ENCODE results near the gene GYS1.
"Not testable (repeated sequence)": the region's sequence is repeated elsewhere in the genome, so short reads cannot be mapped to it uniquely, and the experiment has no call there.

Gene GYS1

DNA sequence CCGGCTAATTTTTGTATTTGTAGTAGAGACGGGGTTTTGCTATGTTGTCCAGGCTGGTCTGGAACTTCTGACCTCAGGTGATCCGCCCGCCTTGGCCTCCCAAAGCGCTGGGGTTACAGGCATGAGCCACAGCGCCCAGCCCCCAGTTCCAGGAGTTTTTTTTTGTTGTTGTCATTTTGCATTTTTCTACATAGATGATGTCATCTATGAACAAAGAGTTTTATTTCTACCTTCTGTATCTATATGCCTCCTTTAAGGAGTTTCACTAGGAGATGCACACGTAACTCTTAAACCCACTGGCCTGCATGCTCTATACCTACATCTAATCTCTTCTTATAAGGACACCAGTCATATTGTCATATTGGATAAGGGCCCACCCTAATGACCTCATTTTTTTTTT, 54.9 kb downstream of the GYS1 start:
- no peak for DNase-seq (ENCODE audit: low read depth)

DNA sequence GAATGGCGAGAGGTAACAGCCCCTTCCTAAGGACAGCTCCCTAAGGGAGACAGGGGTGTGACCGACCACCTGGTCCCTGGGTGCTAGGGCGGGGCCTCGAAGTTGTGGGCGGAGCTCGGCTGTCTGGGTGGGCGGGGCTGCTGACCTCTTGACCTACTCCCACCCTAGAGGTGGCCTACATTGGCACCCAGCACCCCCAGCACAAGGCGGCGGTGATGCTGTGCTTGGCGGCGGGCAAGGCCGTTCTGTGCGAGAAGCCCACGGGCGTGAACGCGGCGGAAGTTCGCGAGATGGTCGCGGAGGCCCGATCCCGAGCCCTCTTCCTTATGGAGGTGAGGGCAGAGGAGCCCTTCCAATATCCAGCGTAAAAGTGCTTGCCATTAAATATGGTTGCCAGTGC, 57.2 kb downstream of the GYS1 start:
- DNase-seq (ENCODE audit: low read depth): no peak

DNA sequence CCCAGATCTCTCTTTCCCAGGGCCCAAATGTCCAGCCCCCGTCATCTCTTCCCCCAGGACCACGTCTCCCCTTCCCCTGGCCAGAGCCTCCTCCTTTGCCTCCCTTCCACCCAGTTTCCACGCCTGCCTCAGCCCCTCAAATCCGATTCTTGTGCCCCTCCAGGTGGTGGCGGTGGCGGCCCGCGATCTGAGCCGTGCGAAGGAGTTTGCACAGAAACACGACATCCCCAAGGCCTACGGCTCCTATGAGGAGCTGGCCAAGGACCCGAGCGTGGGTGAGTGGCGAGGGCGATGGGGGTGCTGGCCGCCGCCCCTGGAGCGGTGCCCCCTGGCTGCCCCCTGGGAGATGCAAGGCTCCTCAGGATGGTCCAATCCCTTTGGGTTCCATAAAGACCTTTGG, 58.3 kb downstream of the GYS1 start:
- DNase-seq (ENCODE audit: low read depth): no peak

DNA sequence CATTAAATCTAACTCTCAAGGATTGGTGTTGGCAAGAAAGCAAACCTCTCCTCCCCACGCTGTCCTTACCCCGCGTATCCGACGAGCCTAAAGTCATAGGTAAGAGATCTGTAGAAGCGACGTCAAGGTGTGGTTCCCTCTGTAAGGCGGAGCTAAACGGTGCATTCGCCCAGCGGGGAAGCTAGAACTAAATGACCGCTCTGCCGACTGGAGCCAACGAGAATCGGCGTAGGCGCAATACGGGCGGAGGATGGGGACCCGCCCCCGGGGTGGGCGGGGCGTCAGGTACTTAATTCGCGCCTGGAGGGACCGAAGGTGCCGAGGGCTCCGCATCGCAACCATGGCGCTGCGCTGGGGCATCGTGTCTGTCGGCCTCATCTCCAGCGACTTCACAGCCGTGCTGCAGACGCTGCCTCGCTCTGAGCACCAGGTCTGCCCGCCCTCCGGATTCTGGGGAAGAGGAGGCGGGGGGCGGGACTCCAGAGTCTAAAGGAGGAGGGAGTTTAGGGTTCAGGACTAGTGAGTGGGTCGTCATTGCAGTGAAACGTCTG, 59.7 kb downstream of the GYS1 start, which contains the start of gene DHDH:
Gene DHDH, plus strand, starts transcription at position 318 of the 551 bp plus-strand sequence. Its CDS starts 23 bp downstream, at position 341.
- peak; percentile 68 for DNase-seq (ENCODE audit: low read depth)

DNA sequence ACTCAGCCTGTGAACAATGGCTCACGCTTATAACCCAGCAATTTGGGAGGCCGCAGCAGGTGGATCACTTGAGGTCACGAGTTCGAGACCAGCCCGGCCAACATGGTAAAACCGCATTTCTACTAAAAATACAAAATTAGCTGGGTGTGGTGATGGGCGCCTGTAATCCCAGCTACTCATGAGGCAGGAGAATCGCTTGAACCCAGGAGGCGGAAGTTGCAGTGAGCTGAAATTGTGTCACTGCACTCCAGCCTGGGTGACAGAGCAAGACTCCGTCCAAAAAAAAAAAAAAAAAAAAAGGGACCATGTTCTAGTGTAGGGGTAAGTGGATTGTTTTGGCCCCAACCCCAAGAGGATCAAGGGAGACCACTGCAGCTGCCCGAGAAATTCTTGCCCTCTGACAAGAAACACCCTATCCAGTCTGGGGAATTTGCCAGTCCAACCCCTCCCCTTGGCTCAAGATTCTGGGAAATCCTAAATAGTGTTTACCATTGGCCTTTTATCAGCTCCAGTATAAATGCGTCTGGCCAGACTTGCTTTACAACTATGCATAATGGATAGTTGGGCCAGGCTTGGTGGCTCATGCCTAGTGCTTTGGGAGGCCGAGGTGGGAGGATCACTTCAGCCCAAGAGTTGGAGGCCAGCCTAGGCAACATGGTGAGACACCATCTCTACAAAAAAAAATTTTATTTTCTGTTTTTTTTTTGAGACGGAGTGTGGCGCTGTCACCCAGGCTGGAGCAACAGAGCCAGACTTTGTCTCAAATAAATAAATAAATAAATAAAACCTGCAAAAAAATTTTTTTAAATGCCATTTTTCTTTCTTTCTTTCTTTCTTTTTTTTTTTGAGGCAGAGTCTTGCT, 64.7 kb downstream of the GYS1 start:
- DNase-seq (ENCODE audit: low read depth): no peak

DNA sequence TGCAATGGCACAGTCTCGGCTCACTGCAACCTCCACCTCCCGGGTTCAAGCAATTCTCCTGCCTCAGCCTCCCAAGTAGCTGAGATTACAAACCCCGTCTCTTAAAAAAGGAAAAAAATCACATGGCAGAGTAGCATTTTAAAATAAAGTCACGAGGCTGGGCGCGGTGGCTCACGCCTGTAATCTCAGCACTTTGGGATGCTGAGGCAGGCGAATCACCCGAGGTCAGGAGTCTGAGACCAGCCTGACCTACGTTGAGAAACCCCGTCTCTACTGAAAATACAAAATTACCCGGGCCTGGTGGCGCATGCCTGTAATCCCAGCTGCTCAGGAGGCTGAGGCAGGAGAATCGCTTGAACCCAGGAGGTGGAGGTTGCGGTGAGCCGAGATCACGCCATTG, 65.4 kb downstream of the GYS1 start:
- not testable (repeated sequence) for DNase-seq (ENCODE audit: low read depth)

DNA sequence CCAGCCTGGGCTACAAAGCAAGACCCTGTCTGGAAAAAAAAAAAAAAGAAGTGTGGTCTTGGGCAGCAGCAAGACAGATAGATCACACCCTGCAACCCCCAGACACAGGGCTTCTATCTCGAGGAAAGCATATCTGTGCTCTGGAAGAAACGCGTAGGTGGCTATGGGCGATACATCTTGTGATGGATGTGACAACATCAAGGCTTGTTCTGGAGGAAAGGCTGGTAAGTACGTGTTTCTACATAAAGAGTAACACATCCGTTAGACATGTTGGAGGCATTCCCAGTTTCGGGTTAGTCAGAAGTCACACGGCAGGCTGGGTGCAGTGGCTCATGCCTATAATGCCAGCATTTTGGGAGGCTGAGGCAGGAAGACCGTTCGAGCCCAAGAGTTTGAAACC, 66.2 kb downstream of the GYS1 start:
- no peak for DNase-seq (ENCODE audit: low read depth)

DNA sequence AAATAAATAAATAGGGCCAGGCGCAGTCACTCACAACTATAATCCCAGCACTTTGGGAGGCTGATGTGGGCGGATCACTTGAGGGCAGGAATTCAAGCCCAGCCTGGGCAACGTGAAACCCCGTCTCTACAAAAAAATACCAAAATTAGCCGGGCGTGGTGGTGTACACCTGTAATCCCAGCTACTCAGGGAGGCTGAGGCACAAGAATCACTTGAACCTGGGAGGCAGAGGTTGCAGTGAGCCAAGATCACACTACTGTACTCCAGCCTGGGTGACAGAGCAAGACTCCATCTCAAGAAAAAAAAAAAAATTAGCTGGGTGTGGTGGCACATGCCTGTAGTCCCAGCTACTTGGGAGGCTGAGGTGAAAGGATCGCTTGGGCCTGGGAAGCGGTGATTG, 67.2 kb downstream of the GYS1 start:
- DNase-seq (ENCODE audit: low read depth): not testable (repeated sequence)

DNA sequence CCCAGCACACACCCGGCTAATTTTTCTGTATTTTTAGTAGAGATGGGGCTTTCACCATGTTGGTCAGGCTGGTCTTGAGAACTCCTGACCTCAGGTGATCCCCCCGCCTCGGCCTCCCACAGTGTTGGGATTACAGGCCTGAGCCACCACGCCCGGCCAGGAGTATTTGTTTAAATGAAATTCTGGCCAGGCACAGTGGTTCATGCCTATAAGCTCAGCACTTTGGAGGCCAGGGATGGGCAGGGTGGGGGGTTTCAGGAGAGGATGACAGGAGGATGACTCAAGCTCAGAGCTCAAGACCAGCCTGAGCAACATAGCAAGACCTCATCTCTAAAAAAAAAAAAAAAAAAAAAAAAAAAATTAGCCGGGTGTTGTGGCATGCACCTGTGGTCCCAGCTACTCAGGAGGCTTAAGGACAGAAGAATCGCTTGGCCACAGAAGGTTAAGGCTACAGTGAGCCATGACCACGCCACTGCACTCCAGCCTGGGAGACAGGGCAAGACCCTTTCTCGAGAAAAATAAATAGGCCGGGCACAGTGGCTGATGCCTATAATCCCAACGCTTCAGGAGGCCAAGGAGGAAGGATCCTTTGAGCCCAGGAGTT, 67.8 kb downstream of the GYS1 start:
- no peak for DNase-seq (ENCODE audit: low read depth)

DNA sequence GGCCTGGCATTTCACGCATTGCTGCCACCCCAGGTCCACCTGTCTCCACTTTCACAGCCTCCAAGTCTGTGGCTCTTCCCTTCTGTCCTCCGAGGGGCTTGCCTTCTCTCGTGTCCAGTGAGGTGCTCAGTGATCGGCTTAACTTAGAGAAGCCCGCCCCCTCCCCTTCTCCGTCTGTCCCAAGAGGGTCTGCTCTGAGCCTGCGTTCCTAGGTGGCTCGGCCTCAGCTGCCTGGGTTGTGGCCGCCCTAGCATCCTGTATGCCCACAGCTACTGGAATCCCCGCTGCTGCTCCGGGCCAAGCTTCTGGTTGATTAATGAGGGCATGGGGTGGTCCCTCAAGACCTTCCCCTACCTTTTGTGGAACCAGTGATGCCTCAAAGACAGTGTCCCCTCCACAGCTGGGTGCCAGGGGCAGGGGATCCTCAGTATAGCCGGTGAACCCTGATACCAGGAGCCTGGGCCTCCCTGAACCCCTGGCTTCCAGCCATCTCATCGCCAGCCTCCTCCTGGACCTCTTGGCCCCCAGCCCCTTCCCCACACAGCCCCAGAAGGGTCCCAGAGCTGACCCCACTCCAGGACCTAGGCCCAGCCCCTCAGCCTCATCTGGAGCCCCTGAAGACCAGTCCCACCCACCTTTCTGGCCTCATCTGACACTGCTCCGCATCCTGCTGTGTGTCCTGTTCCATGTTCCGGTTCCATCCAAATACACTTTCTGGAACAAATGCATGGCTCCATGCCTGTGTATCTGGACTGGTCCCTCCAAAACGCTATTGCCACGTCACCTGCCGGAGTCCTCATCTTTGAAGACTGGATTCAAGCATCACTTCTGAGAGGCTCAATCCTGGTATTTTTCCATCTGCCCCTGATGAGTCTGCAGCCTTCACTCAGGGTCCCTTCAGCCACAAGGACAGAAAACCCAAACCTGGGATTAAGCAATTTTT, 70.3 kb downstream of the GYS1 start:
- no peak for DNase-seq (ENCODE audit: low read depth)

DNA sequence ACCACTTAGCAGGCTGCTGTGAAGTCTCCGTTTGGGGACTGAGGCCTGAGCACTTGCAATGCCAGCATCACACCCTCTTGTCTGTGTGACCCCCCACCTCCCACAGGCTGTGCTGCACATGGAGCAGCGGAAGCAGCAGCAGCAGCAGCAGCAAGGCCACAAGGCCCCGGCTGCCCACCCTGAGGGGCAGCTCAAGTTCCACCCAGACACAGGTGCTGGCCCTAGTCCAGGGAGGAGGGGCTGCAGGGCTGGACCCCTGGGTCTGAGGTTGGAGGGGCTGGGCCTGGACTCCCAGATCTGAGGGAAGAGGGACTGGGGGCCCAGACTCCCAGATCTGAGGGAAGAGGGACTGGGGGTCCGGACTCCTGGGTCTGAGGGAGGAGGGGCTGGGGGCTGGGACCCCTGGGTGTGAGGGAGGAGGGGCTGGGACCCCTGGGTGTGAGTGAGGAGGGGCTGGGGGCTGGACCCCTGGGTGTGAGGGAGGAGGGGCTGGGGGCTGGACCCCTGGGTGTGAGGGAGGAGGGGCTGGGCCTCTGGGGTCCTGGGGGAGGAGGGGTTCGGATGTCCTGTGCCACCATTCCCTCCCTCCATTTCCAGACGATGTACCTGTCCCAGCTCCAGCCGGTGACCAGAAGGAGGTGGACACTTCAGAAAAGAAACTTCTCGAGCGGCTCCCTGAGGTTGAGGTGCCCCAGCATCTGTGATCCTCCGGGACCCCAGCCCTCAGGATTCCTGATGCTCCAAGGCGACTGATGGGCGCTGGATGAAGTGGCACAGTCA, 71.2 kb downstream of the GYS1 start:
- no peak for DNase-seq (ENCODE audit: low read depth)

DNA sequence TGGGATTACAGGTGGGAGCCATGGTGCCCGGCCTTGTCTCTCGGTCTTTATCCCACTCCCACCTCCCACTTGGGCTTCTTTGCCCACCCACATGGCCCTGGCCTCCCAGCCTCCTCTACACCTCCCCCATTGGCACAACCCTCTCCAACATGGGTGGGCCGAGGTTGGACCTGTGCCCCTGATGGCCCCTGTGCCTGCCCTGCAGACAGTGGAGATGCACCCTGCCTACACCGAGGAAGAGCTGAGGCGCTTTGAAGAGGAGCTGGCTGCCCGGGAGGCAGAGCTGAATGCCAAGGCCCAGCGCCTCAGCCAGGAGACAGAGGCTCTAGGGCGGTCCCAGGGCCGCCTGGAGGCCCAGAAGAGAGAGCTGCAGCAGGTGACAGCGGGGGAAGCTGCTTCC, 72.2 kb downstream of the GYS1 start:
- no peak for DNase-seq (ENCODE audit: low read depth)

DNA sequence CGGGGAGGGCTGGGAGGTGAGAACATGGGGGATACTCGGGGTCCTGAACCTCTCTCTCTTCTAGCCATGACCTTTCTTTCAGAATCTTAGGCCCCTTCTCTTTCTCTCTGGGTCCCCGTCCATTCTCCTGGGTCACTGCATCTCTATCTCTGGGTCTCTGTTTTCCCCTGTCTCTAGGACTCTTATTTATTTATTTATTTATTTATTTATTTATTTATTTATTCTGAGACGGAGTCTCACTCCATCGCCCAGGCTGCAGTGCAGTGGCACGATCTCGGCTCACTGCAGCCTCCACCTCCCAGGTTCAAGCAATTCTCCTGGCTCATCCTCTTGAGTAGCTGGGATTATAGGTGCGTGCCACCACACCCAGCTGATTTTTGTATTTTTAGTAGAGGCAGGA, 73.8 kb downstream of the GYS1 start:
- not testable (repeated sequence) for DNase-seq (ENCODE audit: low read depth)

DNA sequence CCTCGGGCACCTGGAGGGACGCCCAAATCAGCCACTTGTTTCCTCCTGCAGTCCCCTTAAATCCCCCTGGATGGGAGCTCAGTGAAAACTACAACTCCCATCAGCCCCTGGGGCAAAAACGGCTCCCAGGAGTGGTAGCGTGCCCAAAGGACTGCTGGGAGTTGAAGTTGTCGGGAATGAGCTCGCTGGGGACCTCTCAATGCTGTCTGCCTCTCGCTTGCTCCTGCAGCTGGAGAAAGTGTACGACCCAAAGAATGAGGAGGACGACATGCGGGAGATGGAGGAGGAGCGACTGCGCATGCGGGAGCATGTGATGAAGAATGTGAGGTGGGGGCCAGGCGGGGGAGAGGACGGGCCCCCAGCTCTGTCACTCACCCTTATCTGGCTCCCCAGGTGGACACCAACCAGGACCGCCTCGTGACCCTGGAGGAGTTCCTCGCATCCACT, 74.3 kb downstream of the GYS1 start:
- DNase-seq (ENCODE audit: low read depth): no peak

Measured in stimulated activated CD8-positive, alpha-beta memory T cell treated with anti-CD3 and anti-CD28 coated beads, Interleukin-15, amount 100 ng/mL, for 1 hour (primary cell).